Epidermal melanocyte (primary cell): ENCODE data around the gene ZPLD1.

Experiments
- DNase-seq: peaks from one replicate; pipeline ENCODE4 v3.0.0; 2011; ENCODE audit warnings: low spot score; ENCODE audit not compliant: insufficient read length

Gene ZPLD1

DNA sequence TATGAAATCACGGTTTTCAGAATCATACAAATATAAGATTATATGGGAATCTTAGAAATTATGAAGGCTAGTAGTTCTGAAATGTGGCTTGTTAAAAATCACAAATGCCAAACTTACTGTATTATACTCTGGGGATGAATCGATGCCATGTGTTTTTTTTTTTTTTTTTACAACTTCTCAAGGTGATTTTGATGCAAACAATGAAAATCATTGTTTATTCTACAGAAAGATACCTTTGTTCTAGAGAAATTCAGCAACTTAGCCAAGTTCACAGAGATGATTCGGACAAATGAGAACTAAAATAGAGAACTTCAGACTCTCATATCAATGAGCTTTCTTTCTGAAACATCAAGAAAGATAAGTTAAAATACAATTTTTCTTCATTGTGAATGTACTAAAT is 92.0 kb downstream of the ZPLD1 start:
- no peak for DNase-seq

DNA sequence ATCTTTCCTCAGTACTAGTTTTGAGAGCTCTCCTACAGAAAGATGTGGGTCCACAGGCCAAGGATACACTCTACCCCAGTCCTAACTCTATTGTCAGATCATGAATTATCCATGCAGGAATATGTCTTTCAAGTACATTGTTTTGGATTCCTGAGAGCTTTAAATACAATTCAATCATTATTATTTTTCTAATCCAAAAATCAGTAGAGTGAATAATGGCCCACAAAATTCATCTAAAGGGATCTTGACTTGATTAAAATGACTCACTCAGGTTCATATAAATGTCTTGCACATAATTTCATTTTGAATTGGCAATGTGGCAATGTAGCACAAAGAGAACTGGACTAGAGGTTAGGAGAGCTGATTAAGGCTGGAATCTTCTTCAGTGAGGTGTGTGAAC is 93.9 kb downstream of the ZPLD1 start:
- DNase-seq, result no peak
